Measurements from ENCODE around the gene HAUS6.

- TF ChIP-seq POLR2AphosphoS5 (IDR thresholded peaks at IDR 0.05; ENCODE audit: low read depth, low read length) (no peak), POLR2A (IDR thresholded peaks at IDR 0.05; ENCODE audit: low read depth, low read length) (no peak), TAF1 (IDR thresholded peaks at IDR 0.05; ENCODE audit: low read depth, low read length) (no peak)
These were observed 81.7 kb downstream of the HAUS6 start for GRCh38 chr9:19020886-19021455.

Data from GM12891 (cell line).